Posterior vena cava (tissue), 2 donors: Measurements from ENCODE around the gene CIB4. TPM values are rescaled to one million over a fixed set of nuclear protein-coding genes. Genes with fewer than 3 reads are reported as not detected.
A peak's percentile ranks its signal among the peaks of the same experiment; 100 is the strongest.
"Not testable (repeated sequence)": the region's sequence is repeated elsewhere in the genome, so short reads cannot be mapped to it uniquely, and the experiment has no call there.

Experiments used
- DNase-seq: peaks from one replicate; pipeline ENCODE4 v3.0.0-alpha.2; 2020; ENCODE audit warnings: low spot score
- intact Hi-C, 2 donors: fragments of 100-400 bp; cut with DNase I; formaldehyde crosslinking; loops; one replicate each; pipeline versions ENCODE4 v1.14.1 to v1.14.2; 2022 to 2023
- total RNA-seq, 2 donors: library from RNA; stranded (reverse); fragmentation: NEBNext Ultra II Directional; extraction: Animal tissue kit (Norgen Biotek cat#: 25700); gene quantifications; one replicate each; pipeline ENCODE4 v1.2.1, GENCODE V29; 2021
- donor health status: DM: yes; HTN: yes; CAD: no.
- donor health status: DM: yes; HTN: yes; CAD: no.

The CIB4 gene
- total RNA-seq, 2 donors from 2014 or later, result not detected

GRCh38 chr2:26578581-26578980 is 62.6 kb downstream of the CIB4 start:
- intact Hi-C loops, result no loop called here
- peak; percentile 57 for DNase-seq

GRCh38 chr2:26578113-26578458 is 63.1 kb downstream of the CIB4 start:
- intact Hi-C loops, result no loop called here
- peak; percentile 75 for DNase-seq

DNA sequence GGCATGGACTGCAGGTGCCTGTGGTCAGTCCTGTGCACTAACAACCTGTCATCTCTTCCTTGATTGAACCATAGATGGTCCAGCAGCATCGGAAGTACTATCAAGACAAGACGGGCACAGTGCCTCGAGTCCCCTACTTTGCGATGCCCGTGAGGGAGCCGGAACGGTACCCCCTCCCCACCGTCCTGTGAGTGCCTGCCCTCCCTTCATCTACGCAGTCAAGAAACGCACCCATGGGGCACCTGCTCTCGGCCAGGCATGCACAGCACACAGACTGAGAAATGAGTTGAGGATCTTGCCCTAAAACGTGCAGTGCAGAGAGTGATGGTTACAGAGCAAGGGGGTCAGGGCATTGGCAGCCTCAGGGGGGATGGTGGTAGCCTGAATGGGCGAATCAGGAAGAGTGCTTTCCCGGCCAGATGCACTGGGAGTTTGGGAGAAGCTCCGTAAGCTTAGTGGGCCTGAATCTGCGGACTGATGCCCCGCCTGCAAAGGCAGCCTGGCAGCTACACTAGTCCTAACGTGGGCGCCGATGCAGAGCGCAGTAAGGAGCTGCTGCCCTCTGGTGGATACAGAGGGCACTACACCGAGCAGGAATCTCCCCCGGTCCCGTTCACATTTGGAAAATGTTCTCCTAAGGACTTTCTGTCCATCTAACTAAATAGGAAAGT is 63.6 kb downstream of the CIB4 start:
- peak; percentile 90 for DNase-seq
- intact Hi-C loops, result no loop called here

- peak; percentile 40 for DNase-seq
- intact Hi-C loops, result no loop called here
These were observed 64.4 kb downstream of the CIB4 start for GRCh38 chr2:26576565-26577441.

GRCh38 chr2:26575836-26576564 is 65.2 kb downstream of the CIB4 start:
- DNase-seq, result peak; percentile 72
- intact Hi-C loops, result no loop called here

DNA sequence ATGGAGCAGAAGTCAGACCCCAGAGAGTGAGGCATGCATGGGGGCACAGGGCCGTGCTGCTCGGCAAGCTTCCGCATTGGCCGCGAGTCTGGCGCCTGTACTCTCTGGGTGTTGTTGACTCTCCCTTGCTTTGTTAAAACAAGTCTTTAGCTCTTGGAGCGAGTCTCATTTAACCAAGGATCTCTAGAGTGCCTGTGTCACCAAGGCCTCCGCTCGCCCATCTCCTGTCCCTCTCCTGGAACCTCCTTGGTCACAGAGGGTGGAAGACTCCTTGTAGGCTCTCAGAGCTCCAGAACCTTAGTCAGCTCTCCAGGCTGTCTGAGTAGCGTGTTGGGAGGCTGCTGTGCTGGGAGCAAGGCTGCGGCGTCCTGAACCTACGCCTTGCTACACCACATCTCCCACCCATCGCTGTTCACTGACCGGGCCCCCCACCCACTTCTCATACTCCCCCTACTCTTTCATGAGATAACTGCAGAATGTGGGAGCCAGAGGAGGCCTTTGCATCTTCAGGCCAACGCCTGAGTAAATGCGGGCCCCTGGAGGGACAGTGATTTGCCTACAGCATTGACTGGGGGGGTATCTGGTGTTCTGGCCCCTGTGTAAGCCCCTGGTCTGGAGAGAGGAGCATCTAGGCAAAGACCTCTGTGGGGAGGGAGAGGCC is 66.1 kb downstream of the CIB4 start:
- intact Hi-C loops, result no loop called here
- DNase-seq, result peak; percentile 58

DNA sequence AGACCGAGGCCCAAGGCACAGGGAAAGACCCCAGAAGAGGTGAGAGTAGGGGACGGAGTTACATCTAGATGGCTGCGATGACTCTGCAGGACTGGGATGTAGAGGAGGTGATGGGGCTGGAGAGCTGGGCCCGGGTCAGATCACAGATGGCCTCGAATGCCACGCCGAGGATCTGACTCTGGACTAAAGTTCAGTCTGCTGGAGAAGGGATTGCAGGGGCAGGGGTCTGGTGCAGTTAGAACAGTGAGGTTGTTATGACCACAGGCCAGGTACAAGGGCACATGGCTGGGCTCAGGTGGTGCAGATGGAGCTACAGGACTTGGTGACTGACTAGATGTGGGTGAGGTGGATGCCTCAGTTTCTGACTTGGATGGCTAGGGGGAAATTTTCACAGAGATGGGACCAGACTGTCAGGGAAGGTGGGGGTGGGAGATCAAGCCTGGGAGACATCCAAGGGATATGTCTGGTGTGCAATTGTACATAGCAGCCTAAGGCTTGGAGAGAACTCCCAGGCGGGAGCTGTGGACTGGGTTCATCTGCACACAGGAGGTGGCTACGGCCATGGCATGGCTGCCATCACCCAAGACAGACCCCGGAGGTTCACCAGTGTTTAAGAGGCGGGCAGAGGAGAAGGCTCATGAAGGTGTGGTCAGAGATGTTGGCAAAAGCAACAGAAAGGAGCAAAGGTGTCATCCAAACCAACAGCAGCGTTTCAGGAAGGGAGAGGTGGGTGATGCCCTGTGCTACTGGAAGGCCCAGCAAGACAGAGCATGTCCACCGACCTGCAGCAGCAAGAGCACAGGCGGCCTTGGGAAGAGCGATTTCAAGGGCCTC is 66.9 kb downstream of the CIB4 start:
- peak; percentile 70 for DNase-seq
- intact Hi-C loops, result no loop called here

DNA sequence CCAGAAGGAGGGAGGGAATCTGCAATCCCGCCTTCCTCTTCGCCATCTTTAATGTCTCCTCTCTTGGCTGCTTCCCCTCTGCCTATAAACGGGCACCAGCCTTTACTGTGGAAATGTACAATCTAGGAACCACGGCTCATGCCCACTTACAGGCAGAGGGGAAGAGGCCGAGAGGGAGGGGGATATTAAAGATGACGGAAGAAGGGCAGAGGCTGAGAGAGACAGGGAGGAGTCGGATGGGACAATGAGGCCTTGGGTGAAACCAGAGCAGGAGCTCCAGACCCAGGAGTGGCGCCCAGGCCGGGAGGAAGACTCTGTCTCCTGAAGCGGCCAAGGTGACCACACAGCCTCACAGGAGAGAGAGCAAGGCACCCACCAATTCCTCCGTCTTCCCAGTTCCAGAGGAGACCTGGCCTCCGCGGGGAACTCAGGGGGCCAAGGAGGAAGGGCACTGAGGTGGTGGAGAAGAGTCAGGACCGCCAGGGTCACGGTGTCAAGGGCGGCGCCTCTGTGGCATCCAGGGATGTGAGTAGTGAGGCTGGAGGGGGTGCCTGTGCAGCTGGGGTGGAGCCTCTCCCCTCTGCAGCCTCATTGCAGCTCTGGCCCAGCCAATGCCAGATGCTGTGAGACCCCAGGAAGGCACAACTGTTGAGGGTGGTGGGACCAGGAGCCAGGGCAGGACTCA is 67.8 kb downstream of the CIB4 start:
- intact Hi-C loops, result no loop called here

DNA sequence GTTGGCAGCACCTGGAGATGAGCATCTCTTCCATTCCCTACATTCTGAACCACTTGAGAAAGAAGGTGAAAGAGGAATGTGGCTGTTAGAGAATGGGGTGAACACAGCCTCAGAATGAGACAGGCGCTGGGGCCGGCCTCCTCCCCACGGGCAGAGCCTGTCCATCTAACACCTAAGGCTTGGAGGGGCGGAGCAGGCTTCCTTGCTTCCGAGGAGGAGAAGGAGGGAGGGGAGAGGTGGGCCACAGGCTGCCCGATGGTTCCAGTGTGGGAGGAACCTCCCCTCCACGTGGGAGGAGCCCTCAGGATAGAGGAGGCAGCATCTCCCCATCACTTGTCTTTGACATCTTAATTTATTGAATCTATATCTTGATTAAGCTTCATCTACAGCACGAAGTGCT is 68.6 kb downstream of the CIB4 start:
- intact Hi-C loops, result no loop called here
- DNase-seq, result peak; percentile 57

More for the DNA sequence above, 67.8 kb downstream of the CIB4 start:
- peak; percentile 75 for DNase-seq

- peak; percentile 45 for DNase-seq
- intact Hi-C loops, result no loop called here
These were observed 69.8 kb downstream of the CIB4 start for GRCh38 chr2:26571316-26571715.

DNA sequence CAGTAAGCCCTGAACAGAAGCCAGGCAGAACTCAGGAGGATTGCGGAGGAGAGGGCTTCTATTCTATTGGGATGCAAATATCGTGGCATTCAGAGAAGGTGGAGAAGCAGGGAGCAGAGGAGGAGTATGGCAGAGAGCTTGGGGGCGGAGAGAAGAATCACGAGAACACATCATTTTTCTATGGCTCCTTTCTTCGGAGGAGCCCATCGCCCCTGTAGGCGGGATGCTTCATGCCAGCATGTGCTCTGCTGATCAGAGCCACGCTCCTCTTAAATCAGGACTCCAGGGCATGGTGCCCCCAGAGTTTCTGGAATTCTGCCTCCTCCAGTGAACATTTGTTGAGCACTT is 71.1 kb downstream of the CIB4 start:
- intact Hi-C loops, result no loop called here
- DNase-seq, result peak; percentile 56

GRCh38 chr2:26569216-26570082 is 71.7 kb downstream of the CIB4 start:
- DNase-seq, result peak; percentile 52
- intact Hi-C loops, result no loop called here

DNA sequence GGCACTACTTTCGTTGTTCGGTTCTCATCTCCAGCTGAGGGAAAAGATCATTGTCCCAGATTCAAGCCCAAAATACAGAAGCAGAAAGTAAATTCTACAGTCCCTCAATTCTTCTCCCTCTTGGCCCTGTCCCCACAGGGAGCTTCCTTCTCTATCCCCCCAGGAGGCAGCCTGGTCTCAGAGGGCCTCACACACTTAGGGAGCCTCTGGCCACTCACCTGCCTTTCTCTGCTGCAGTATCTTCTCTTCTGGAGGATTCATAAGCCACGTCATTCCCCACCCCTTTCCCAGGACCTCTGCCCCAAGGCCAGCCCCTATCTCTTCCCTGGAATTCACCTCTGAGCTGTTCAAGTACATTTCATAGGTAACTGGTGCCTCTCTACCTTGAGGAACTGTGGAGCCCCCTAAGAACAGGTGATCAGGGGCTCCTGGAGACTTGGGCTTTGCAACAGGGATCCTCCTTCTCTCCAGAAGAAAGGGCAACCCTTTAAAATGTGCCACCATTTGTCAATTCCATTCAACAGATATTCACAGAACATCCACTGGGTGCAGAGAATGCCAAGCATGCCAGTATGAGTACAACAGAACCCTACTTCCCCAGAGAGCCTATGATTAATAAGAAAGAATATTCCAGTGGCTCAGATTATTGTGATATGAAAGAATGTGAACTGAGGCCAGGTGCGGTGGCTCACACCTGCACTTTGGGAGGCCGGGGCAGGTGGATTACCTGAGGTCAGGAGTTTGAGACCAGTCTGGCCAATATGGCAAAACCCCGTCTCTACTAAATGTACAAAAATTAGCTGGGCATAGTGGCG is 72.9 kb downstream of the CIB4 start:
- DNase-seq, result peak; percentile 38
- intact Hi-C loops, result no loop called here

GRCh38 chr2:26567534-26567933 is 73.6 kb downstream of the CIB4 start:
- intact Hi-C loops, result no loop called here
- DNase-seq, result peak; percentile 36

DNA sequence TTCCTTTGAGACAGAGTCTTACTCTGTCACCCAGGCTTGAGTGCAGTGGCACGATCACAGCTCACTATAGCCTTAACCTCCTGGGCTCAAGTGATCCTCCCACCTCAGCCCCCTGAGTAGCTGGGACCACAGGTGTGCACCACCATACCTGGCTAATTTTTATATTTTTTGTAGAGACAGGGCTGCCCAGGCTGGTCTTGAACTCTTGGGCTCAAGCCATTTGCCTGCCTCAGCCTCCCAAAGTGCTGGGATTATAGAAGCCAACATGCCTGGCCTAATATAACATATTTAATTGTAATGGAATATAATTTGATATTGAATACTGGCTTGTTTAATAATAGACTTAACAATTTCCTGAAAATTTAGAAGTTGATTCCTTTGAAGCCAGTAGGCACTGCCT is 74.4 kb downstream of the CIB4 start:
- DNase-seq, intact Hi-C loops: not testable (repeated sequence)

DNA sequence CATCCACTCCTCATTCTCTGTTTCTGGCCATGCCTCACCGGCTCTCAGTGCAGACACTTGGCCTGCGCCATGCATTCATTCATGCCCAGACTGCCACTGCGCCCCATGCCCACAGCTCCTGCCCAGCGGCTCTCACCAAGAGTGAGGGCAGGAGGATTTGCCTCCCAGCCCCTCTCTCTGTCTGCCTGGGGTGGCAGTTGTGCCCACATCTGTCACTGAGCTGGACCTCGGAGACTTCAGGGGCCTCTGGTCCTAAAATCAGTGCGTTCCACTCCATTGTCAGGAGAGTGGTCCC is 75.1 kb downstream of the CIB4 start:
- DNase-seq, result peak; percentile 30
- intact Hi-C loops, result no loop called here

DNA sequence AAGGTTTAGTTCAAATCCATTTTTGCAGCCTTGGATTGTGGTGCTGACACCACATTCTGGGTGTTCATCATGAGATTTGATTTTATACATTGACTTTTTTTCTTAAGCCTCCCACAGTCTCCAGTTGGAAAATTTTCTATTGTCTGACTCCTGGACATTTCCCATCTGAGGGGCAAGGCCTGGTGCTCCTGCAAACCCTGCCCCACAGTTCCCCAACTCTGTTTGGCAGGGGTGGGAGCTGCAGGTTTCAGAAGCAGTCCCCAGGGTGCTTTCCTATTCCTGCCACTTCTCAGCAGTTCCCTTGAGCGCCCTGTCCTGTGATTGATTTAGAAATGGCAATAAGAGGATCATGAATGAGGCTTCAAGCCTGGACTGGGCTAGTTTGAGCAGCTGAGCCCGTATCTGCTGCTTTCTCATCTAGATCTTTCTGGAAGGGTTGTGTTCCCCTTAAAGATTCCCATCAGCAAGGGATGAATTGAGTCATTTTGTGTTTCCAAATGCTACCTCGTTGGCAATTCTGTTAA is 77.0 kb downstream of the CIB4 start:
- no peak for DNase-seq
- intact Hi-C loops, result no loop called here
